Activated CD8-positive, alpha-beta memory T cell treated with anti-CD3 and anti-CD28 coated beads, Interleukin-2, amount 50 U/mL, for 24 hours (primary cell): ENCODE data around the gene CKB.

ENCODE experiments used
- DNase-seq: peaks from one replicate; pipeline ENCODE4 v3.0.0-alpha.2; 2020; ENCODE audit errors: extremely low read depth

The CKB gene

GRCh38 chr14:103549361-103550311 is 27.0 kb upstream of the CKB start:
- no peak for DNase-seq

DNA sequence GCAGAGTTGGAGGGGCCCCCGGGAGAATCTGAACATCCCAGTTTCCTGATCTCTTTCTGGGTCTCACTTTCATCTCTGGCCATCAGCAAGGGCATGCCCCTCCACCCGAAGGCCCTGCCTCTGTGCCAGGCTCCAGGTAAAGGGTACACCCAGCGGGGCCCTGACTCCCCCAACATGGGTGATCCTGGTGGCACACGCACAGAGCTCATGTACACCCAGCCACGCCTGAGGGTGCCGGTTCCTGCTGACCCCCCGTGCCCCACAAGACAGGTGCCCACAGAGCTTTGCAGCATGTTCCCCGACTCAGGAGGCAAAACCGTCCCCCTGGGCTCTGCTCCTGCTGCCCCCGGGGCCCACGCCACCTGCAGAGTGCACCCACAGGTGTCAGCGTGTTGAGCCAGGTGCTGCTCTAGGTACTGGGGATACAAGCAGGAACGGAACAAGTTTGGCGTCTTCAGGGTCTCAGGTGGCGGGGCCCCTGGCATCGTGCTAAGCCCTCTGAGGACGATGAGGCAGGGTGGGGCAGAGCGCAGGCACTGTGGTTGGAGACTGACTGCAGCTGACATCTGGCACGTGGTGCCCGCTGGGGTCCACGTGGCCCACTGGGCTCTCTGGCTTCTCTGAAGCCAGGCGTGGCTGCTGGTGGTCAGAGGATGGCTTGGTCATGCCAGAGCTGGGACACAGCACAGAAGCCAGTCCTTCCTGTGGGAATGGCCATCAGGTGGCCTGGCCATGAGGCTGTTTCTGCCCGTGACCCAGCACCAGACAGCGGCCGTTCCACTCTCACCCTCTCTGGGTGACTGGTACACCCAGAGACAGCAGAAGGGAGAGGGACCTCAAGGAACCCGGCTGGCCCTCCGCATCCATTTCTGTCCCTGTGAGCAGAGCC is 26.1 kb upstream of the CKB start:
- DNase-seq: no peak

DNA sequence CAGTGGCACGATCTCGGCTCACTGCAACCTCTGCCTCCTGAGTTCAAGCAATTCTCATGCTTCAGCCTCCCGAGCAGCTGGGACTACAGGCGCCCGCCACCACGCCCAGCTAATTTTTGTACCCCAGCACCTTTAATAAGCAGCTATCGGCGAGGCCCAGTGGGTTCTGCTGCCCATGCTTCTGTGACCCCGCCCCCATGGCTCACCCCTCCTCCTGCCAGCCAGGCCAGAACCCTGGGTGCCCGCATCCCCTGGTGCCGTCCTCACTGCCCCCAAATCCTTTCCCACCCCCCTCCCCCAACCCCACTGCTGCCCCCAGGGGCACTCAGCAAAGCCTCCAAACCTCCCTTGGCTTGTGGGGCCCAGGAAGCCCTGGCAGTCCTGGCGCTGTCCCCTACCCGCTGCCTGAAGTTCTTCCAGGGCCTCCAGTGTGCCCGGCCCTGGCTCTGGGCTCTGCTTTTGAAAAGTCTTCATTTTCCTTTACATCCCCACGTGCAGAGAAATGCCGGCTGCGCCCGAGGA is 25.4 kb upstream of the CKB start:
- DNase-seq: no peak

- DNase-seq: no peak
These were observed 24.9 kb upstream of the CKB start for GRCh38 chr14:103547455-103547940.

GRCh38 chr14:103546652-103547454 is 24.2 kb upstream of the CKB start:
- no peak for DNase-seq

DNA sequence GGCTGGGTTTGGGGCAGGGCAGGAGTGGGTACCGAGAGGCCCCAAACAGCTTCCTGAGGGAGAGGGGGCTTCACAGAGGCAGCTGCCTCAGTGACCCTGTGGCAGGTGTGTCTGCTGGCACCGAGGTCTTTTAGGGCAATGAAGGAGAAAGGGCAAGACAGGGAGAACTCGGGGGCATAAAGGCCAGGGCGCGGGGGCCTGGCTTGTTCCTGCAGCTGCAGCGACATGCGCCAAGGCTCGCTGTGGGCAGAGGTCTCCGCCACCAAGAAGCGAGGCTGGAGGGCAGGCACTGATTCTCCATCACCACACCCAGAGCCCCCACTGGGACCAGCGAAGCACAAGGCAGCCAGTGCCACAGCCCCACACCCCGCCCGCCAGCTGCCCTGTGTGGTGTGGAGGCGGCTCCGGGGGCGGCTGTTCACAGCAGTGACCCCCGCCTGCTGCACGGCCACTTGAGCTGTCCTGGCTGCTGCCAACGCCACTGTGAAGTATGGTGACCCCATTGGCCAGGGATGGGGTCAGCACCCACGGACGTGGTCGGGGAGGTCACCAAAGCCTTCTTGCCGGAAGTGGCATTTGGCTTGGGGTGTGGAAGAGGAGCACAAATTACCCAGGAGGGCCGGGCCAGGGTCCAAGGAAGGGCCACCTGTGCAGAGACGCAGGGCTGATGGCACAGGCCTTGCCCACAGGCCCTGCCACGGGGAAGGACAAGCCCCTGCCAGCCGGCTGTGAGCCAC is 23.5 kb upstream of the CKB start:
- DNase-seq: no peak

DNA sequence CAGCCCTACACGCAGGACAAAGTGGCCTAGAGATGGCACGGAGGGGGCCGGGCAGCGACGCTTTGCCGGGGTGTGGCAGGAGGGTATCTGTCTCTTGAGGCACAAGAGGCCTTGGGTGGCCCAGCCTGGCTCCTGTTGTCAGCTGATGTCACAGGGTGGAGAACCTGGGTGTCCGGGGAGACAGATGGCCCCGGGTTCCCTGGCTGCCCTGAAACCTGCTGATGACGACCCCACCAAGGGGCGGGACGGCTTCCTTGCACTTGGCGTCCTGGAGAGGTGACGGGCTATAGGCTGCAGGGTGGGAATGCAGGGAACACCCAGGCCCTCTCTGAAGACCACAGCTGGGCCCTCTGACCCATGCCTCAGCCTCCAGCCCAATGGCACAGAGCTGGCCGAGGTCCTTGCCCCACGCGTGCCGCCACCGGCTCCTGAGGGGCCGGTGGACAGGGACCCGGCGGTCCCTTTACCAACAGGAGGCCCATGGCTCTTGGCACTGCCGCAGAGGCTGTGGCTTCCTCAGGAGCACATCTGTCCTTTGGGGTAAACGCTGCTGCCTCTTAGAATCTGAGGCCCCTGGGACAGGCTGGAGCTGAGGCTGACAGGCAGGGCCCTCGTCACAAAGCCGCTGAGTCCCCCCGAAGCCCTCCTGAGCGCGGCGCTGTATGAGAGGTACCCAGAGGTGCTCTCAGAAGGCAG is 22.7 kb upstream of the CKB start:
- DNase-seq: no peak

- DNase-seq: no peak
These were observed 22.0 kb upstream of the CKB start for GRCh38 chr14:103544388-103545218.

GRCh38 chr14:103543721-103544387 is 21.2 kb upstream of the CKB start:
- no peak for DNase-seq

DNA sequence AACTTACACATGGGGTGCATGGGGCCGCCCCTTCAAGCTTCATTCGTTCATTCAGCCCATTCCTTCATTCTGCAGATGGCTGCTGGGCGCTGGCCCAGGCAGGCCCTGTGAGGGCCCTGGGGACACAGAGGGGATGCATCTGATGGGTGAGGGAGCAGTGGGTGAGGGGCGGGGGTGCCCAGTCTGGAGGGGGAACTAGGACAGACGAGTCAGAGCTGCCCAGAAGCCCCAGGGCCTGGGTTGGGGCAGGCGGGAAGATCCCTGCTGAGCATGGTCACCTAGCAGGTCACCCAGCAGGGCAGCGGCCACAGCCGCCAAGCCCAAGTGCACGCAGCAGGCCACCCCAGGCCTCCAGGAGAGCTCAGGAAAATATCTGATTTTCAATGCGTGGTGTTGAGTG is 20.5 kb upstream of the CKB start:
- no peak for DNase-seq

DNA sequence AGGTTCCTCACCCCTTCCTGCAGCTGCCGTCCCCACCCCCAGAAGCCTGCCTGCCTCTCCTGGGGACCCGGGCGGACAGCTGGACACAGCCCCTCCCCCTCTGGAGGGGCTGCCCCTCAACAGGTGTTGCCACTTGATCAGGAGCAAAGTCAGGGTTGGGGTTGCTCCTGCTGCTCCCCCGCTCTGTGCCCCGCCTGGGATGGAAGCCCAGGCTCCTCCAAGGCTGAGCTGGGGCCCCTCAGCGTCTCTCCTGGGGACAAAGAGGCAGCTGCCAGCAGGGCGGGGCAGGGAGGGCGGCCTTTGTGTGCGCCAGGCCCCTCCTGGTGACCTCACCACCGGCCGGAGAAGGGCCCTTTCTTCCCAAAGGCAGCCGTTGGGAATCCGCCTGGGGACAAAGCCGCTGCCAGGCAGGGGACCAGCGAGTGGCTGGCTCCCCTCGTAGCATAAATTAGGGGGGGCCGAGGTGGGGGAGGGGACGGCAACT is 20.0 kb upstream of the CKB start:
- DNase-seq: no peak

GRCh38 chr14:103541709-103542604 is 19.3 kb upstream of the CKB start:
- DNase-seq: no peak

GRCh38 chr14:103540821-103541708 is 18.4 kb upstream of the CKB start:
- no peak for DNase-seq

DNA sequence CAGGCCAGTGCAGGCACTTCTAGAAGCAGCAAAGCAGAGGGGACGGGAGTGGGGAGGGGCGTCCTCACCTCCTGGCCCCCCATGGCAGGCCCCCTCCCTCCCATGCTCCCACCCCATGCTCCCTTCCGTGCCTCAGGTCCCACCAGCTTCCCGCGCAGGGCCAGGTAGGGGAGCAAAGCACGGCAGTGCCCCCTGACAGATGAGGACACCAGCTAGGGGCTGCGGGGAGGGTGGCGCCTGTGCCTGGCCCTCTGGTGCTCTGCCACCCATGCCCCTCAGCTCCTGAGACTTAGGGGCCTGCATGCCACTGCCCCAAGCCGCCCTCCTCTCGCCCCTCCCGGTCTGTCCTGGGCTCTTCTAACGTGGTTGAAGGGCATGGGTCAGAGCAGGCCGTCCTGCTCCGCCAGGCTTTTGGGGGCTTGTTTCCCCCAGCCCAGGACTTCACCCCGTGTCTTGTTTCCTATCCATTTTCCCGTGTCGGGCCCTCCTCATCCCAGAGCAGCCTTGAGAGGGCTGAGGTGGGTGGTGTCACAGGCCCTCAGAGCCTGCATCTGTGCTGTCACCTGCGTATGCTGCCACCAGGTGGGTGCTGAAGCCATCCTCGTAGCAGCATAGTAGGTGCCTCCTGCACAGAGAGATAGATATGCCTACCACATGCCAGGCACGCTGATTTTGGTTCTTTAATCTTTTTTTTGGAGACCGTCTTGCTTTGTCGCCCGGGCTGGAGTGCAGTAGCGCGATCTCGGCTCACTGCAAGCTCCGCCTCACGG is 16.6 kb upstream of the CKB start:
- DNase-seq: no peak

DNA sequence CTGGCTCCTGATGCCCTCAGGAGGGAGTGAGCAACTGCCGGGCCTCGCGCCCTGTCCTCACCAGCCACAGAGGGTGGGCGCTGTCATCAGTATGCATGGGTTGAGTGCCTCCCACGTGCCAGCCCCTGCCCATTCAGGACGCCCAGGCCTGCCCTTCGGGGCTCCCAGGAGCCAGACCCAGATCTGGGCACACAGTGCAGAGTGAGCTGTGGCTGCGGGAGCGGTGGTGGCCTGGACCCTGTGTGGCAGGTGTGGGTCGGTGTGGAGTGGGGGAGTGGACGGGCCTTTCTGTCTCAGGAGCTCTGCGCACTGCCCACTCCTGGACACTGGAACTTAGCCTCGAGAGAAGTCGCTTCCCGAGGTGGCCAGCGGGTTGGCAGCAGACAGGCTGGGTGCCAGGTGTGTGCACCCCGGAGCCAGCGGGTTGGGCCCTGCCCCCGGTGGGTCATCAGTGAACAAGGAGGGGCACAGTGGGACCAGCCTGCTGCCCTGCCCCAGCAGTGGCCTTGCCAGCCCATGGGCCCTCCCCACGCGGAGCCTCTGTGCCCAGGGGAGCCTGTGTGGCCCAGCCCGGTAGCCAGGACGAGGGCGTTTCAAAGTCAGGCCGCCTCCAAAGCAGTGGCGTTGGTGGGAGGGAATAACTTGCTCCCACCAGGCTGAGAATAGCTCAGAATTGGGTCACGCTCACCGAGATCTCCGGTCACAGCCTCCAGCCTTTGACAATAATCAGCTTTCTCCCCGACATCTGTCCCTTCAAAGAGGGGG is 15.8 kb upstream of the CKB start:
- DNase-seq: no peak
